Astrocyte (in vitro differentiated cells and primary cell): ENCODE measurements around the gene CHRM2. TPM values are rescaled to one million over a fixed set of nuclear protein-coding genes. Genes with fewer than 3 reads are reported as not detected.

Experiments
- DNase-seq: peaks from one replicate; pipeline ENCODE4 v3.0.0-alpha.2; 2010; ENCODE audit warnings: low read depth
- FAIRE-seq: peaks from 2 replicates; lab custom pipeline; 2011; peaks lifted over from hg19 to GRCh38; lab: Jason Lieb, UNC
- H2AFZ ChIP-seq: 2 replicates; pipeline ENCODE4 v1.6.0; 2012; ENCODE audit warnings: low read depth, low read length, inconsistent platforms
- H3K27ac ChIP-seq: 2 replicates; pipeline ENCODE4 v1.5.1; 2011; ENCODE audit warnings: low read depth, low read length, inconsistent platforms
- H3K27me3 ChIP-seq: 2 replicates; pipeline ENCODE4 v1.6.0; 2011; ENCODE audit warnings: low read length, inconsistent platforms; ENCODE audit not compliant: insufficient read depth
- H3K36me3 ChIP-seq: 2 replicates; pipeline ENCODE4 v1.5.1; 2011; ENCODE audit warnings: low read length, inconsistent platforms; ENCODE audit not compliant: insufficient read depth
- H3K4me1 ChIP-seq: 2 replicates; pipeline ENCODE4 v1.5.1; 2011; ENCODE audit warnings: low read length, inconsistent platforms; ENCODE audit not compliant: insufficient read depth
- H3K4me2 ChIP-seq: 2 replicates; pipeline ENCODE4 v1.6.0; 2012; ENCODE audit warnings: low read length, inconsistent platforms
- H3K4me3 ChIP-seq: 2 replicates; pipeline ENCODE4 v1.5.1; 2011; ENCODE audit warnings: low read depth, mild to moderate bottlenecking, low read length, inconsistent platforms; ENCODE audit not compliant: insufficient read depth
- H3K79me2 ChIP-seq: 2 replicates; pipeline ENCODE4 v1.6.0; 2012; ENCODE audit warnings: mild to moderate bottlenecking, low read length, inconsistent platforms; ENCODE audit not compliant: insufficient read depth
- H3K9ac ChIP-seq: 2 replicates; pipeline ENCODE4 v1.6.0; 2012; ENCODE audit warnings: mild to moderate bottlenecking, low read length, inconsistent platforms
- H3K9me3 ChIP-seq: 2 replicates; pipeline ENCODE4 v1.5.1; 2012; ENCODE audit warnings: low read depth, mild to moderate bottlenecking, low read length, inconsistent platforms; ENCODE audit not compliant: insufficient read depth
- H4K20me1 ChIP-seq: 2 replicates; pipeline ENCODE4 v1.6.0; 2012; ENCODE audit warnings: low read length, inconsistent platforms; ENCODE audit not compliant: insufficient read depth
- H3K27ac Mint-ChIP-seq: one replicate; pipeline ENCODE4 v1.8.0; 2021; ENCODE audit warnings: mild to moderate bottlenecking, mixed read lengths; ENCODE audit not compliant: unreplicated experiment
- H3K27me3 Mint-ChIP-seq: one replicate; pipeline ENCODE4 v1.8.0; 2021; ENCODE audit warnings: low read depth, mixed read lengths; ENCODE audit not compliant: unreplicated experiment
- H3K36me3 Mint-ChIP-seq: one replicate; pipeline ENCODE4 v1.8.0; 2021; ENCODE audit warnings: low read depth, mixed read lengths; ENCODE audit not compliant: unreplicated experiment
- H3K4me1 Mint-ChIP-seq: one replicate; pipeline ENCODE4 v1.8.0; 2021; ENCODE audit warnings: low read depth, mixed read lengths; ENCODE audit not compliant: unreplicated experiment
- H3K4me3 Mint-ChIP-seq: one replicate; pipeline ENCODE4 v1.8.0; 2021; ENCODE audit warnings: mild to moderate bottlenecking, moderate library complexity, mixed read lengths; ENCODE audit not compliant: unreplicated experiment
- H3K9me3 Mint-ChIP-seq: one replicate; pipeline ENCODE4 v1.8.0; 2021; ENCODE audit warnings: mild to moderate bottlenecking, mixed read lengths; ENCODE audit not compliant: unreplicated experiment
- CTCF ChIP-seq: IDR thresholded peaks from 2 replicates; pipeline ENCODE4 v1.5.1; 2011; ENCODE audit warnings: low read depth, mild to moderate bottlenecking, inconsistent platforms, low read length, moderate library complexity; ENCODE audit not compliant: insufficient read depth
- EZH2 ChIP-seq: IDR thresholded peaks from 2 replicates; pipeline ENCODE4 v1.6.1; 2012; ENCODE audit warnings: mild to moderate bottlenecking, low read length, inconsistent platforms; ENCODE audit not compliant: insufficient read depth
- total RNA-seq: library from RNA; stranded (reverse); gene quantifications from 2 replicates; pipeline ENCODE4 v1.2.1, GENCODE V29; 2021

The CHRM2 gene
- total RNA-seq, 1 donor from 2014 or later: not detected

GRCh38 chr7:137007001-137007694 is 138.7 kb downstream of the CHRM2 start:
- Histone ChIP-seq H3K9me3 (no peaks in the 10 kb centered on the region), H3K4me1 (no peaks in the 10 kb centered on the region), H3K27me3 (no peaks in the 10 kb centered on the region), H3K79me2 (no peaks in the 10 kb centered on the region), H3K27ac (no peak overlapping the region), H3K9ac (no peak overlapping the region), H3K4me3 (no peak overlapping the region), H2AFZ (no peak overlapping the region), H3K36me3 (no peaks in the 10 kb centered on the region), H4K20me1 (no peaks in the 10 kb centered on the region), H3K4me2 (no peak overlapping the region)
- TF ChIP-seq EZH2 (no peak), CTCF (no peak)
- H3K4me1 Mint-ChIP-seq: peaks cover 10% of the 10 kb centered on the region
- H3K4me3 Mint-ChIP-seq: no peak overlapping the region
- FAIRE-seq (no peak), DNase-seq (no peak)
- no peaks in the 10 kb centered on the region for H3K27me3 Mint-ChIP-seq
- no peaks in the 10 kb centered on the region for H3K36me3 Mint-ChIP-seq
- no peaks in the 10 kb centered on the region for H3K9me3 Mint-ChIP-seq
- peak overlapping the region; percentile 43 for H3K27ac Mint-ChIP-seq

GRCh38 chr7:137009404-137009803 is 141.0 kb downstream of the CHRM2 start:
- H3K9me3 Mint-ChIP-seq: no peaks in the 10 kb centered on the region
- no peak overlapping the region for H3K27ac Mint-ChIP-seq
- TF ChIP-seq CTCF (no peak), EZH2 (no peak)
- Histone ChIP-seq H3K27ac (no peak overlapping the region), H3K9me3 (no peaks in the 10 kb centered on the region), H4K20me1 (no peaks in the 10 kb centered on the region), H3K4me2 (no peak overlapping the region), H3K4me3 (no peak overlapping the region), H3K9ac (no peak overlapping the region), H3K79me2 (no peaks in the 10 kb centered on the region), H3K4me1 (no peaks in the 10 kb centered on the region), H2AFZ (no peak overlapping the region), H3K27me3 (no peaks in the 10 kb centered on the region), H3K36me3 (no peaks in the 10 kb centered on the region)
- H3K4me3 Mint-ChIP-seq: no peak overlapping the region
- H3K27me3 Mint-ChIP-seq: no peaks in the 10 kb centered on the region
- FAIRE-seq (no peak), DNase-seq (no peak)
- H3K36me3 Mint-ChIP-seq: no peaks in the 10 kb centered on the region
- peaks cover 10% of the 10 kb centered on the region for H3K4me1 Mint-ChIP-seq

GRCh38 chr7:137015015-137015414 is 146.6 kb downstream of the CHRM2 start:
- Mint-ChIP-seq H3K36me3 (no peaks in the 10 kb centered on the region), H3K9me3 (no peaks in the 10 kb centered on the region), H3K27ac (no peak overlapping the region), H3K27me3 (no peaks in the 10 kb centered on the region), H3K4me1 (no peaks in the 10 kb centered on the region), H3K4me3 (no peak overlapping the region)
- Histone ChIP-seq H3K9me3 (no peaks in the 10 kb centered on the region), H3K27ac (no peak overlapping the region), H2AFZ (no peak overlapping the region), H4K20me1 (no peaks in the 10 kb centered on the region), H3K79me2 (no peaks in the 10 kb centered on the region), H3K4me1 (no peaks in the 10 kb centered on the region), H3K4me3 (no peak overlapping the region), H3K27me3 (no peaks in the 10 kb centered on the region), H3K36me3 (no peaks in the 10 kb centered on the region), H3K9ac (no peak overlapping the region), H3K4me2 (no peak overlapping the region)
- TF ChIP-seq CTCF (no peak), EZH2 (no peak)
- FAIRE-seq (no peak), DNase-seq (no peak)
